OCI-LY3 (cell line): ENCODE results near the gene KIAA0930.

Experiments
- H2AFZ ChIP-seq: fragments of 200-600, 300-600 bp; shearing (Covaris generic); 2 replicates; pipeline ENCODE4 v1.6.0; 2014; ENCODE audit warnings: antibody characterized with exemption, low read depth, low read length
- H3K27ac ChIP-seq: fragments of 200-600, 300-600 bp; sonication (generic); 2 replicates; pipeline ENCODE4 v1.5.1; 2014; ENCODE audit warnings: mild to moderate bottlenecking, low read length, moderate library complexity, mixed read lengths
- H3K27me3 ChIP-seq: fragments of 200-600, 300-600 bp; sonication (generic); 2 replicates; pipeline ENCODE4 v1.6.1; 2014; ENCODE audit warnings: low read depth, low read length, mixed read lengths
- H3K36me3 ChIP-seq: fragments of 200-600, 300-600 bp; sonication (generic); replicated peaks from 2 replicates; pipeline ENCODE3; 2014; ENCODE audit warnings: low read depth, low read length, mixed read lengths
- H3K4me1 ChIP-seq: fragments of 300-600, 200-600 bp; sonication (generic); 2 replicates; pipeline ENCODE4 v1.6.1; 2014; ENCODE audit warnings: low read length, mixed read lengths
- H3K4me2 ChIP-seq: fragments of 200-600, 300-600 bp; sonication (generic); 2 replicates; pipeline ENCODE4 v1.6.1; 2014; ENCODE audit warnings: low read length, mixed read lengths
- H3K4me3 ChIP-seq: fragments of 300-600, 200-600 bp; sonication (generic); 2 replicates; pipeline ENCODE4 v1.5.1; 2014; ENCODE audit warnings: antibody characterized with exemption, mild to moderate bottlenecking, low read length, moderate library complexity
- H3K79me2 ChIP-seq: fragments of 300-600, 200-600 bp; shearing (Covaris generic); 2 replicates; pipeline ENCODE4 v1.6.1; 2014; ENCODE audit warnings: mild to moderate bottlenecking, low read length, mixed read lengths
- H3K9ac ChIP-seq: fragments of 300-600, 200-600 bp; shearing (Covaris generic); 2 replicates; pipeline ENCODE4 v1.6.0; 2014; ENCODE audit warnings: mild to moderate bottlenecking, low read length, moderate library complexity
- H3K9me3 ChIP-seq: fragments of 200-600, 300-600 bp; shearing (Covaris generic); 2 replicates; pipeline ENCODE4 v1.6.1; 2014; ENCODE audit warnings: low read length, mixed read lengths; ENCODE audit not compliant: insufficient read depth
- H4K20me1 ChIP-seq: fragments of 200-600, 300-600 bp; sonication (generic); 2 replicates; pipeline ENCODE4 v1.6.1; 2016; ENCODE audit warnings: low read length, mixed read lengths; ENCODE audit not compliant: insufficient read depth
- CTCF ChIP-seq: fragments of 200-600, 300-600 bp; sonication (generic); IDR thresholded peaks from 2 replicates; pipeline ENCODE4 v1.5.1; 2014; ENCODE audit warnings: antibody characterized with exemption, low read length, low read depth
- EZH2phosphoT487 ChIP-seq: fragments of 200-600 bp; shearing (Covaris generic); IDR thresholded peaks from 2 replicates; pipeline ENCODE4 v1.6.1; 2018; ENCODE audit warnings: antibody characterized with exemption, mixed run types, low read depth

KIAA0930 gene

GRCh38 chr22:45199723-45200122 is 41.0 kb downstream of the KIAA0930 start:
- Histone ChIP-seq H3K36me3 (no peaks in the 10 kb centered on the region), H3K9me3 (no peaks in the 10 kb centered on the region), H3K27ac (no peak overlapping the region), H4K20me1 (no peaks in the 10 kb centered on the region; the same call in 1 of the 2 replicates), H3K9ac (no peak overlapping the region), H3K79me2 (no peaks in the 10 kb centered on the region), H2AFZ (no peak overlapping the region), H3K4me2 (no peak overlapping the region), H3K27me3 (no peaks in the 10 kb centered on the region), H3K4me3 (no peak overlapping the region), H3K4me1 (no peaks in the 10 kb centered on the region)
- TF ChIP-seq EZH2phosphoT487, result no peak
- TF ChIP-seq CTCF, result no peak

GRCh38 chr22:45198463-45198795 is 42.3 kb downstream of the KIAA0930 start:
- TF ChIP-seq CTCF (no peak), EZH2phosphoT487 (no peak)
- Histone ChIP-seq H3K4me1 (no peaks in the 10 kb centered on the region), H3K36me3 (no peaks in the 10 kb centered on the region), H3K27me3 (no peaks in the 10 kb centered on the region), H3K4me2 (no peak overlapping the region), H4K20me1 (no peaks in the 10 kb centered on the region; the same call in 1 of the 2 replicates), H3K4me3 (no peak overlapping the region), H3K27ac (no peak overlapping the region), H3K9ac (no peak overlapping the region), H2AFZ (no peak overlapping the region), H3K9me3 (no peaks in the 10 kb centered on the region), H3K79me2 (no peaks in the 10 kb centered on the region)

GRCh38 chr22:45197606-45198462 is 42.9 kb downstream of the KIAA0930 start:
- Histone ChIP-seq H3K4me3 (no peak overlapping the region), H3K79me2 (no peaks in the 10 kb centered on the region), H2AFZ (no peak overlapping the region), H3K4me2 (no peak overlapping the region), H3K27me3 (no peaks in the 10 kb centered on the region), H3K9ac (no peak overlapping the region), H4K20me1 (no peaks in the 10 kb centered on the region; the same call in 1 of the 2 replicates), H3K27ac (no peak overlapping the region), H3K36me3 (no peaks in the 10 kb centered on the region), H3K9me3 (no peaks in the 10 kb centered on the region), H3K4me1 (no peaks in the 10 kb centered on the region)
- no peak for TF ChIP-seq EZH2phosphoT487
- no peak for TF ChIP-seq CTCF

GRCh38 chr22:45196926-45197605 is 43.6 kb downstream of the KIAA0930 start:
- Histone ChIP-seq H2AFZ (no peak overlapping the region), H3K4me3 (no peak overlapping the region), H4K20me1 (no peaks in the 10 kb centered on the region; the same call in 1 of the 2 replicates), H3K9me3 (no peaks in the 10 kb centered on the region), H3K9ac (no peak overlapping the region), H3K36me3 (no peaks in the 10 kb centered on the region), H3K4me1 (no peaks in the 10 kb centered on the region), H3K4me2 (no peak overlapping the region), H3K27ac (no peak overlapping the region), H3K27me3 (no peaks in the 10 kb centered on the region), H3K79me2 (no peaks in the 10 kb centered on the region)
- TF ChIP-seq EZH2phosphoT487 (no peak), CTCF (no peak)
